NB4 (cell line): ENCODE data around the gene FOXL1.

Experiments
- POLR2A ChIP-seq: IDR thresholded peaks from 2 replicates; pipeline ENCODE4 v1.6.1; 2011; ENCODE audit warnings: mild to moderate bottlenecking; ENCODE audit not compliant: insufficient read length; ENCODE audit errors: extremely low read depth
- TF ChIP-seq, protein P1 (sequence below): IDR thresholded peaks from one replicate; pipeline ENCODE4 v1.5.1; 2012; ENCODE audit warnings: low read depth, low read length

DNA sequence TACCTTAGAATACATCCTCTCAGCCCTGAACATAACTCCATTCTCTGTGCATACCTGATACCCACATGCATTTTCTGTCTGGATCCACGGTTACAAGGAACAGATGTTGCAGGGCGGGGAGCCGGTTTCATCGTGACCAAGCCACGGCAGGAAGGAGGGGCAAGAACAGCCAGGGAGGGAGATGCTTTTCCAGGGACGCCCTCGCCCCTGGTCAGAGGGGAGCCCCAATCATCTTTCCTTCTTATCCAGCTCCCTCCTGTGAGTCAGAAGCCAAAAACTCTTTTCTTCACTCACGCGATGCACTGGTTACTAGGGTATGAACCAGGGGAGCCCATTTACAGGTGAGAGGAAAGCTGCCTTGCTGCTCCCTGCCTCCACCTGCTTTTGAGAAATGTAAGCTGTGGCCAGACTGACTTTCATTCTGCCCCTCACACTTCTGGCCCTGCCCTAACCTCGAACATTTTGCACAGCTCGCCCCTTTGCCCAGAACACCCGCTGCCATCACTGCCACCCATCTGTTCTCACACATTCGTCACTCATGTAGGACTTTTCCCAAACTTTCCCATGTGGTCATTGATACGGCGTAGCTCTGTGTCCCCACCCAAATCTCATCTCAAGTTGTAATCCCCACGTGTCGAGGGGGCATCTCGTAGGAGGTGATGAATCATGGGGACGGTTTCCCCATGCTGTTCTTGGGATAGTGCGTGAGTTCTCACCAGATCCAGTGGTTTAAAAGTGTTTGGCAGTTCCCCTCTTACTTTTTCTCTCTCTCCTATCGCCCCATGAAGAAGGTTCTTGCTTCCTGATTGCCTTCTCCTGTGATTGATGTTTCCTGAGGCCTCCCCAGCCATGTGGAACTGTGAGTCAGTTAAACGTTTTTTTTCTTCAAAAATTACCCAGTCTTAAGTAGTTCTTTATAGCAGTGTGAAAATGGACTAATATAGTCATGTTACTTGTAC lies 20.5 kb downstream of the FOXL1 start:
- TF ChIP-seq, protein P1, sequence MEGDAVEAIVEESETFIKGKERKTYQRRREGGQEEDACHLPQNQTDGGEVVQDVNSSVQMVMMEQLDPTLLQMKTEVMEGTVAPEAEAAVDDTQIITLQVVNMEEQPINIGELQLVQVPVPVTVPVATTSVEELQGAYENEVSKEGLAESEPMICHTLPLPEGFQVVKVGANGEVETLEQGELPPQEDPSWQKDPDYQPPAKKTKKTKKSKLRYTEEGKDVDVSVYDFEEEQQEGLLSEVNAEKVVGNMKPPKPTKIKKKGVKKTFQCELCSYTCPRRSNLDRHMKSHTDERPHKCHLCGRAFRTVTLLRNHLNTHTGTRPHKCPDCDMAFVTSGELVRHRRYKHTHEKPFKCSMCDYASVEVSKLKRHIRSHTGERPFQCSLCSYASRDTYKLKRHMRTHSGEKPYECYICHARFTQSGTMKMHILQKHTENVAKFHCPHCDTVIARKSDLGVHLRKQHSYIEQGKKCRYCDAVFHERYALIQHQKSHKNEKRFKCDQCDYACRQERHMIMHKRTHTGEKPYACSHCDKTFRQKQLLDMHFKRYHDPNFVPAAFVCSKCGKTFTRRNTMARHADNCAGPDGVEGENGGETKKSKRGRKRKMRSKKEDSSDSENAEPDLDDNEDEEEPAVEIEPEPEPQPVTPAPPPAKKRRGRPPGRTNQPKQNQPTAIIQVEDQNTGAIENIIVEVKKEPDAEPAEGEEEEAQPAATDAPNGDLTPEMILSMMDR = no peak
- TF ChIP-seq POLR2A = no peak
